CD14-positive monocyte (primary cell): ENCODE results near the gene NR0B2. TPM values are rescaled to one million over a fixed set of nuclear protein-coding genes. Genes with fewer than 3 reads are reported as not detected.
A peak's percentile ranks its signal among the peaks of the same experiment; 100 is the strongest.

ENCODE experiments used
- DNase-seq, 3 donors: peaks; one replicate each; pipeline ENCODE4 v3.0.0-alpha.2; 2011 to 2022
- H2AFZ ChIP-seq: 2 replicates; pipeline ENCODE4 v1.6.0; 2012; ENCODE audit warnings: mild to moderate bottlenecking, low read depth, low read length, inconsistent platforms; ENCODE audit not compliant: insufficient read depth, poor library complexity, severe bottlenecking
- H3K27ac ChIP-seq, 2 donors: 1 replicate in 1 of 2; 2 replicates in 1 of 2; pipeline ENCODE4 v1.5.1; 2012 to 2013; ENCODE audit warnings: low read length in 2 of 2, control low read depth in 1 of 2, inconsistent platforms in 1 of 2, low read depth in 1 of 2, mild to moderate bottlenecking in 1 of 2
- H3K27me3 ChIP-seq, 2 donors: one replicate each; pipeline versions ENCODE4 v1.6.0 to v1.6.1; 2011 to 2013; ENCODE audit warnings: low read length in 2 of 2; ENCODE audit not compliant: control insufficient read depth in 2 of 2, insufficient read depth in 2 of 2
- H3K36me3 ChIP-seq, 2 donors: replicated peaks in 1 of 2; 1 replicate in 1 of 2; 2 replicates in 1 of 2; pipeline versions ENCODE4 v1.5.1 to v1.6.1; 2012 to 2013; ENCODE audit warnings: low read length in 2 of 2, control low read depth in 1 of 2, inconsistent platforms in 1 of 2, mild to moderate bottlenecking in 1 of 2; ENCODE audit not compliant: insufficient read depth in 2 of 2, control insufficient read depth in 1 of 2
- H3K4me1 ChIP-seq, 2 donors: 1 replicate in 1 of 2; 2 replicates in 1 of 2; pipeline versions ENCODE4 v1.5.1 to v1.6.1; 2012 to 2013; ENCODE audit warnings: low read length in 2 of 2, control low read depth in 1 of 2, inconsistent platforms in 1 of 2, mild to moderate bottlenecking in 1 of 2, moderate library complexity in 1 of 2; ENCODE audit not compliant: insufficient read depth in 2 of 2, control insufficient read depth in 1 of 2
- H3K4me2 ChIP-seq: replicated peaks from 2 replicates; pipeline ENCODE3; 2012; ENCODE audit warnings: low read length, moderate library complexity, mild to moderate bottlenecking; ENCODE audit not compliant: poor library complexity, severe bottlenecking; ENCODE audit errors: extremely low read depth
- H3K4me3 ChIP-seq, 3 experiments: fragments of 200-600 bp in 1 of 3; sonication (generic) in 1 of 3; replicated peaks in 1 of 3; 1 replicate in 2 of 3; 2 replicates in 1 of 3; pipeline ENCODE4 v1.5.1; 2011 to 2013; ENCODE audit warnings: low read length in 3 of 3, mild to moderate bottlenecking in 3 of 3, control low read depth in 2 of 3, low read depth in 2 of 3, inconsistent platforms in 1 of 3, moderate library complexity in 1 of 3
- H3K79me2 ChIP-seq: 2 replicates; pipeline ENCODE4 v1.6.0; 2012; ENCODE audit warnings: mild to moderate bottlenecking, control low read depth, inconsistent platforms, low read length, moderate library complexity; ENCODE audit not compliant: insufficient read depth
- H3K9ac ChIP-seq: 2 replicates; pipeline ENCODE4 v1.6.0; 2017; ENCODE audit warnings: low read length, mild to moderate bottlenecking; ENCODE audit not compliant: insufficient read depth, poor library complexity, severe bottlenecking
- H3K9me3 ChIP-seq, 2 donors: replicated peaks in 1 of 2; 1 replicate in 1 of 2; 2 replicates in 1 of 2; pipeline versions ENCODE4 v1.5.1 to v1.6.1; 2012 to 2013; ENCODE audit warnings: low read length in 2 of 2, control low read depth in 1 of 2; ENCODE audit not compliant: control insufficient read depth in 1 of 2, insufficient read depth in 1 of 2
- H4K20me1 ChIP-seq: 2 replicates; pipeline ENCODE4 v1.6.0; 2012; ENCODE audit warnings: mild to moderate bottlenecking, low read length, control low read depth, moderate library complexity; ENCODE audit not compliant: insufficient read depth
- H3K27ac Mint-ChIP-seq, 7 donors: one replicate each; pipeline ENCODE4 v1.8.0; 2020; ENCODE audit warnings: mild to moderate bottlenecking in 7 of 7, mixed read lengths in 7 of 7, moderate library complexity in 6 of 7, inconsistent platforms in 2 of 7
- H3K27me3 Mint-ChIP-seq, 3 donors: one replicate each; pipeline ENCODE4 v1.8.0; 2021 to 2022; ENCODE audit warnings: low read depth in 3 of 3, mild to moderate bottlenecking in 3 of 3, mixed read lengths in 3 of 3, moderate library complexity in 3 of 3, inconsistent platforms in 1 of 3
- H3K36me3 Mint-ChIP-seq, 2 donors: one replicate each; pipeline ENCODE4 v1.8.0; 2020; ENCODE audit warnings: mixed read lengths in 2 of 2, inconsistent platforms in 1 of 2, mild to moderate bottlenecking in 1 of 2
- H3K4me1 Mint-ChIP-seq: one replicate; pipeline ENCODE4 v1.8.0; 2020; ENCODE audit warnings: mild to moderate bottlenecking, mixed read lengths
- H3K4me3 Mint-ChIP-seq, 2 donors: one replicate each; pipeline ENCODE4 v1.8.0; 2020; ENCODE audit warnings: mild to moderate bottlenecking in 2 of 2, mixed read lengths in 2 of 2, moderate library complexity in 1 of 2
- H3K9me3 Mint-ChIP-seq, 7 donors: one replicate each; pipeline ENCODE4 v1.8.0; 2020 to 2022; ENCODE audit warnings: mixed read lengths in 7 of 7, mild to moderate bottlenecking in 6 of 7, moderate library complexity in 6 of 7, inconsistent platforms in 2 of 7
- WGBS: methylation state at CpG from one replicate; pipeline ENCODE4 v1.1.5; 2013; ENCODE audit warnings: missing lambda C conversion rate; ENCODE audit not compliant: insufficient coverage; 5-methylcytosine and 5-hydroxymethylcytosine counted together
- intact Hi-C, 2 donors: fragments of 100-400 bp; cut with micrococcal nuclease; formaldehyde crosslinking; loops; one replicate each; pipeline versions ENCODE4 v1.15.0 to v1.15.1; 2023
- polyA plus RNA-seq, 3 donors: library from polyadenylated mRNA; depleted of rRNA in 1 of 3; unstranded in 2 of 3; stranded (reverse) in 1 of 3; fragments of 300-500 nt in 2 of 3; fragments of >200 nt in 1 of 3; fragmentation: Illumina TruSeq in 2 of 3; gene quantifications; 1 replicate in 2 of 3; 2 replicates in 1 of 3; pipeline ENCODE4 v1.2.3, GENCODE V29; 2012 to 2021
- TF ChIP-seq, protein P1 (sequence below): fragments of 200-600 bp; IDR thresholded peaks from one replicate; pipeline ENCODE4 v1.8.0; 2022; ENCODE audit warnings: antibody characterized with exemption, mild to moderate bottlenecking

The NR0B2 gene
- polyA plus RNA-seq, 3 donors = not detected

DNA sequence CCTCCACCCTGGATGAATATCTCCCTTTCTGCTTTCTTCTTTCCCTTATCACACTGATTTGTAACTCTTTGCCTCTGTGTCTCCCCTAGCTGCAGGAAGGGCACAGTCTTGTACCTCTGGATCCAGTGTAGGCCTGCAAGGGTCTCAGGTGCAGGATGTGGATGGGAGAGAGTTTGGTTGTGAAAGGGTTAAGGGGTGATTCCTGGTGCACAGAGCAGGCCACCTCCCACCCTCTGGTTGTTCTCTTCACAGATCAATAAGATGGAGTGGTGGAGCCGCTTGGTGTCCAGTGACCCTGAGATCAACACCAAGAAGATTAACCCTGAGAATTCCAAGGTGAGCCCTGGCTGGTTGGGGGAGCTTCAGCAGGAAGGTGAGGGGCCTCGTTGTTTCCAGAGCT lies 31.4 kb upstream of the NR0B2 start:
- H3K36me3 Mint-ChIP-seq = peaks cover 51 to 65% of the 10 kb centered on the region in 2 donors
- H3K27ac Mint-ChIP-seq = peak overlapping the region in 1 of 7 donors; percentile 1
- no peaks in the 10 kb centered on the region for H4K20me1 ChIP-seq
- H3K27me3 Mint-ChIP-seq = no peaks in the 10 kb centered on the region
- H3K9me3 ChIP-seq = no peaks in the 10 kb centered on the region
- 92% methylated on average over 2 of the region's 2 CpGs for WGBS
- TF ChIP-seq, protein P1, sequence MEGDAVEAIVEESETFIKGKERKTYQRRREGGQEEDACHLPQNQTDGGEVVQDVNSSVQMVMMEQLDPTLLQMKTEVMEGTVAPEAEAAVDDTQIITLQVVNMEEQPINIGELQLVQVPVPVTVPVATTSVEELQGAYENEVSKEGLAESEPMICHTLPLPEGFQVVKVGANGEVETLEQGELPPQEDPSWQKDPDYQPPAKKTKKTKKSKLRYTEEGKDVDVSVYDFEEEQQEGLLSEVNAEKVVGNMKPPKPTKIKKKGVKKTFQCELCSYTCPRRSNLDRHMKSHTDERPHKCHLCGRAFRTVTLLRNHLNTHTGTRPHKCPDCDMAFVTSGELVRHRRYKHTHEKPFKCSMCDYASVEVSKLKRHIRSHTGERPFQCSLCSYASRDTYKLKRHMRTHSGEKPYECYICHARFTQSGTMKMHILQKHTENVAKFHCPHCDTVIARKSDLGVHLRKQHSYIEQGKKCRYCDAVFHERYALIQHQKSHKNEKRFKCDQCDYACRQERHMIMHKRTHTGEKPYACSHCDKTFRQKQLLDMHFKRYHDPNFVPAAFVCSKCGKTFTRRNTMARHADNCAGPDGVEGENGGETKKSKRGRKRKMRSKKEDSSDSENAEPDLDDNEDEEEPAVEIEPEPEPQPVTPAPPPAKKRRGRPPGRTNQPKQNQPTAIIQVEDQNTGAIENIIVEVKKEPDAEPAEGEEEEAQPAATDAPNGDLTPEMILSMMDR = no peak
- H3K4me3 Mint-ChIP-seq = no peak overlapping the region
- intact Hi-C loops = no loop called here
- H3K4me1 Mint-ChIP-seq = peaks cover 3% of the 10 kb centered on the region
- H3K36me3 ChIP-seq = peaks cover 51 to 63% of the 10 kb centered on the region in 2 donors
- no peaks in the 10 kb centered on the region for H3K4me1 ChIP-seq
- H3K27ac ChIP-seq = no peak overlapping the region
- no peak overlapping the region for H2AFZ ChIP-seq
- H3K9me3 Mint-ChIP-seq = no peaks in the 10 kb centered on the region
- no peak overlapping the region for H3K9ac ChIP-seq
- H3K4me3 ChIP-seq = no peak overlapping the region
- no peaks in the 10 kb centered on the region for H3K27me3 ChIP-seq
- H3K79me2 ChIP-seq = no peaks in the 10 kb centered on the region
- no peak for DNase-seq
- no peak overlapping the region for H3K4me2 ChIP-seq

DNA sequence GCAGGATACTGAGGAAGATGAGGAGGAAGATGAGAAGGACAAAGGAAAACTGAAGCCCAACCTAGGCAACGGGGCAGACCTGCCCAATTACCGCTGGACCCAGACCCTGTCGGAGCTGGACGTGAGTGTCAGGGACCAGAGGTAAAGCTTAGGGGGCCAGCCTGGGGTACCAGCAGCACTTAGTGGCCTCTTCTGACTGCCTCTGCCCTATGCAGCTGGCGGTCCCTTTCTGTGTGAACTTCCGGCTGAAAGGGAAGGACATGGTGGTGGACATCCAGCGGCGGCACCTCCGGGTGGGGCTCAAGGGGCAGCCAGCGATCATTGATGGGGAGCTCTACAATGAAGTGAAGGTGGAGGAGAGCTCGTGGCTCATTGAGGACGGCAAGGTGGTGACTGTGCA lies 28.9 kb upstream of the NR0B2 start:
- no peak overlapping the region for H3K4me3 ChIP-seq
- H3K79me2 ChIP-seq = peaks cover 7% of the 10 kb centered on the region
- peaks cover 5% of the 10 kb centered on the region for H4K20me1 ChIP-seq
- H3K4me2 ChIP-seq = no peak overlapping the region
- H3K9me3 ChIP-seq = no peaks in the 10 kb centered on the region
- H3K36me3 ChIP-seq = peaks cover 51 to 77% of the 10 kb centered on the region in 2 donors
- Mint-ChIP-seq H3K27ac (no peak overlapping the region), H3K9me3 (no peaks in the 10 kb centered on the region), H3K4me1 (peaks cover 11% of the 10 kb centered on the region), H3K4me3 (no peak overlapping the region), H3K36me3 (peaks cover 53 to 73% of the 10 kb centered on the region in 2 donors), H3K27me3 (no peaks in the 10 kb centered on the region)
- no peak for DNase-seq
- H3K27ac ChIP-seq = no peak overlapping the region
- peaks cover 5 to 7% of the 10 kb centered on the region in 2 donors for H3K4me1 ChIP-seq
- 96% methylated on average over 12 of the region's 12 CpGs for WGBS
- TF ChIP-seq, protein P1 = no peak
- no peak overlapping the region for H3K9ac ChIP-seq
- no peak overlapping the region for H2AFZ ChIP-seq
- H3K27me3 ChIP-seq = no peaks in the 10 kb centered on the region
- intact Hi-C loops = no loop called here
